H1 (cell line): ENCODE results near the gene ESYT2.

Experiments
- ATF2 ChIP-seq: IDR thresholded peaks from 2 replicates; pipeline ENCODE4 v1.6.1; 2012; ENCODE audit warnings: low read length, inconsistent platforms
- BRCA1 ChIP-seq: IDR thresholded peaks from 2 replicates; pipeline ENCODE4 v1.6.1; 2012; ENCODE audit warnings: low read depth, low read length, improper control_type of control experiment
- JUN ChIP-seq: IDR thresholded peaks from 2 replicates; pipeline ENCODE4 v1.6.1; 2011; ENCODE audit warnings: low read depth, mild to moderate bottlenecking, improper control_type of control experiment, low read length
- MAX ChIP-seq: IDR thresholded peaks from 2 replicates; pipeline ENCODE4 v1.6.1; 2012; ENCODE audit warnings: inconsistent platforms
- POLR2A ChIP-seq, 2 experiments: IDR thresholded peaks; 1 replicate in 1 of 2; 2 replicates in 1 of 2; pipeline ENCODE4 v1.6.1; 2011; ENCODE audit warnings: low read depth in 2 of 2, low read length in 2 of 2, mild to moderate bottlenecking in 2 of 2; ENCODE audit errors: control extremely low read depth in 1 of 2
- RAD21 ChIP-seq, 2 experiments: IDR thresholded peaks in 1 of 2; conservative IDR thresholded peaks in 1 of 2; 2 replicates each; pipeline ENCODE4 v1.6.1; 2011; ENCODE audit warnings: low read depth in 2 of 2, low read length in 2 of 2, improper control_type of control experiment in 1 of 2, inconsistent platforms in 1 of 2, mild to moderate bottlenecking in 1 of 2, moderate library complexity in 1 of 2
- RBBP5 ChIP-seq: IDR thresholded peaks from 2 replicates; pipeline ENCODE4 v1.7.1; 2012; ENCODE audit warnings: low read depth, mild to moderate bottlenecking, inconsistent platforms, low read length, moderate library complexity, borderline replicate concordance
- SP1 ChIP-seq: IDR thresholded peaks from 2 replicates; pipeline ENCODE4 v1.6.1; 2011; ENCODE audit warnings: low read depth, low read length
- YY1 ChIP-seq: IDR thresholded peaks from 2 replicates; pipeline ENCODE4 v1.6.1; 2011; ENCODE audit warnings: low read depth, mild to moderate bottlenecking, low read length
- TF ChIP-seq, protein P1 (sequence below): IDR thresholded peaks from 2 replicates; pipeline ENCODE4 v1.6.1; 2011; ENCODE audit warnings: low read depth, mild to moderate bottlenecking, low read length; ENCODE audit not compliant: insufficient read depth

DNA sequence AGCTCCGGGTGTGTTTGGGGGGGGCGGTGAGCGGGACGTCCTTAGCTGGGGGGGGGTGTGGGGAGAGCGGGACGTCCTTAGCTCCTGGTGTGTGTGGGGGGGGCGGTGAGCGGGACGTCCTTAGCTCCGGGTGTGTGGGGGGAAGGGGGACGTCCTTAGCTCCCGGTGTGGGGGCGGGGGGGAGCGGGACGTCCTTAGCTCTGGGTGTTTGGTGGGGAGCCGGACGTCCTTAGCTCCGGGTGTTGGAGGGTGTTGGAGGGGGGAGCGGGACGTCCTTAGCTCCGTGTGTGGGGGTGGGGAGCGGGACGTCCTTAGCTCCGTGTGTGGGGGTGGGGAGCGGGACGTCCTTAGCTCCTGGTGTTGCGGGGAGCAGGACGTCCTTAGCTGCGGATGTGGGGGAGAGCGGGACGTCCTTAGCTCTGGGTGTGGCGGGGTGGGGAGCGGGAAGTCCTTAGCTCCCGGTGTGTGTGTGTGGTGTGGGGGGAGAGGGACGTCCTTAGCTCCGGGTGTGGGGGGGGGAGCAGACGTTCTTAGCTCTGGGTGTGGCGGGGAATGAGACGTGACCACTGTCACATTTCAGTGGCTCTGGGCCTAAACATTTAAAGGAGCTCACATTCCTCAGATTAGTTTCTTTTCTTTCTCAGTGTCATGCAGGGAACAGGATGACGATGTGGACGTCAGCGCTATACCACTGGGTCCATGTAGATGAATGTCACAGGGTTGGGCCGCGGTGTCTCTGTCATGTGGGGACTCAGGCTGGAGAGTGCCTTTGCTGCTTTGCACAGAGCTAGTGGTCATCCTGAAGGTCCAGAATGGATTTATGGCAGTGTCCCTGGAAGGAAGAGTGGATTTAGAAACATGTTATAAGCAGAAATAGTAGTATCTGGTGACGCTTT lies 34.5 kb upstream of the ESYT2 start:
- TF ChIP-seq POLR2A (IDR thresholded peaks at IDR 0.05; ENCODE audit: control extremely low read depth in 1 of 2, low read depth in 2 of 2, low read length in 2 of 2) (no peak), ATF2 (no peak), SP1 (no peak), MAX (no peak), BRCA1 (no peak), RAD21 (IDR thresholded peaks at IDR 0.05 in 1 of 2, conservative IDR thresholded peaks at IDR 0.05 in 1 of 2; ENCODE audit: low read depth in 2 of 2, low read length in 2 of 2) (no peak), RBBP5 (no peak), JUN (no peak), YY1 (no peak)
- TF ChIP-seq, protein P1, sequence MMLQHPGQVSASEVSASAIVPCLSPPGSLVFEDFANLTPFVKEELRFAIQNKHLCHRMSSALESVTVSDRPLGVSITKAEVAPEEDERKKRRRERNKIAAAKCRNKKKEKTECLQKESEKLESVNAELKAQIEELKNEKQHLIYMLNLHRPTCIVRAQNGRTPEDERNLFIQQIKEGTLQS, result no peak
